ENCODE measurements around the gene SH3GL3. TPM values are rescaled to one million over a fixed set of nuclear protein-coding genes. Genes with fewer than 3 reads are reported as not detected.

SH3GL3 gene
- total RNA-seq, 1 experiment from 2014 or later, result not detected

DNA sequence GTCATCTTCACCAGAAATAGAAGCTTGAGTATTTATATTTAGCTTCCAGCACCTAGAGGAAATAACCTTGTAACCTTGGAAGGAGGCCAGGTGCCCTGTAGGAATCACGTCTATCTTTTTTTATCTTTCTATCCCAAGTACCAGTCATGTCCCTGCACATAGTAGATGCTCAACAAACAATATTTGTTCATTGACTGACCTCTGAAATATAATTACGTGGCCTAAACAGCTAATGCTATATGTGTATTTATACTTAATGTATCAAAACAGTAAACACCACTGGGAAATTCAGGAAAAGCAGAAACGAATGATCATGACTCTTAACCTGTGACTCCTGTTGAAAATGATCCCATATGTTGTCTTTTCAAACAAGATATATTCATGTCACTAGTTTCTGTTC, 108.9 kb downstream of the SH3GL3 start:
- Histone ChIP-seq H3K9me3 (replicated peaks) (no peaks in the 10 kb centered on the region), H3K27ac (no peak overlapping the region), H3K4me1 (no peaks in the 10 kb centered on the region), H3K36me3 (no peaks in the 10 kb centered on the region), H3K4me3 (no peak overlapping the region), H3K27me3 (no peaks in the 10 kb centered on the region)
- no peak for DNase-seq

DNA sequence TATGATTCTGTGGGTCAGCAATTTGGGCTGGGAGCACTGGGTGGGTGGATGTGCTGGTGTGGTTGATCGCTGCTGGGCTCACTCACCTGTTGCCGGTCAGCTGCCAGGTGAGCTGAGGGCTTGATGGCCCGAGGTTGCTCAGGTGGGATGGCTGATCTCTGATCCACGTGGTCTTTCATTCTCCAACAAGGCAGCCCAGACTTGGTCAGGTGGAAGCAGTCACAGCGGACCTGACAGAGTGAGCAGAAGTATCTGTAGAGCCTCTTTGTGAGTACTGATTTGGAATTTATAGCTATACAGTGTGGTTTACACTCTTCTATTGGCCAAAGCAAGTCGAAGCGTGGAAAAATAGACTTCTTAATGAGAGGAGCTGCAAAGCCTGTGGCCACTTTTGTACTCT, 109.6 kb downstream of the SH3GL3 start:
- no peak for DNase-seq
- Histone ChIP-seq H3K27ac (no peak overlapping the region), H3K36me3 (no peaks in the 10 kb centered on the region), H3K4me3 (no peak overlapping the region), H3K9me3 (replicated peaks) (no peaks in the 10 kb centered on the region), H3K4me1 (no peaks in the 10 kb centered on the region), H3K27me3 (no peaks in the 10 kb centered on the region)

DNA sequence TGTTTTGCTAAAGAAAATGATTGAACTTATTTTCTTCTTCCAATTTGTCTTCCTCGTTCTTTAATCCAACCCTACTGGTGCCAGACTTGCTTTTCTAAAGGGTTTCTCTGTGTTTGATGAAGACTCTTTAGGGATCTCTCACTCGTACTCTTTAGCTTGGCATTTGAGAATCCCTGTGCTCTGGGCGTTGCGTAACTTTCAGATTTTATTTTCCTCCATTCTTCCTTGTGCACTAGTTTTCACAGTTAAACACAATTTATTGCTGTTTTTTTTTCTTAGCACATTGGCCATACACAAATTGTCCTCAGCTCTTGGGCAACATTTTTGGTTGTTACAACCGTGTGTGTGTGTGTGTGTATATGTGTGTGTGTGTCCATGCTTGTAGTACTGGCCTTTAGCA, 111.0 kb downstream of the SH3GL3 start:
- H3K9me3 ChIP-seq (replicated peaks), result no peaks in the 10 kb centered on the region
- no peak overlapping the region for H3K4me3 ChIP-seq
- no peaks in the 10 kb centered on the region for H3K36me3 ChIP-seq
- no peaks in the 10 kb centered on the region for H3K4me1 ChIP-seq
- no peaks in the 10 kb centered on the region for H3K27me3 ChIP-seq
- no peak overlapping the region for H3K27ac ChIP-seq
- no peak for DNase-seq

DNA sequence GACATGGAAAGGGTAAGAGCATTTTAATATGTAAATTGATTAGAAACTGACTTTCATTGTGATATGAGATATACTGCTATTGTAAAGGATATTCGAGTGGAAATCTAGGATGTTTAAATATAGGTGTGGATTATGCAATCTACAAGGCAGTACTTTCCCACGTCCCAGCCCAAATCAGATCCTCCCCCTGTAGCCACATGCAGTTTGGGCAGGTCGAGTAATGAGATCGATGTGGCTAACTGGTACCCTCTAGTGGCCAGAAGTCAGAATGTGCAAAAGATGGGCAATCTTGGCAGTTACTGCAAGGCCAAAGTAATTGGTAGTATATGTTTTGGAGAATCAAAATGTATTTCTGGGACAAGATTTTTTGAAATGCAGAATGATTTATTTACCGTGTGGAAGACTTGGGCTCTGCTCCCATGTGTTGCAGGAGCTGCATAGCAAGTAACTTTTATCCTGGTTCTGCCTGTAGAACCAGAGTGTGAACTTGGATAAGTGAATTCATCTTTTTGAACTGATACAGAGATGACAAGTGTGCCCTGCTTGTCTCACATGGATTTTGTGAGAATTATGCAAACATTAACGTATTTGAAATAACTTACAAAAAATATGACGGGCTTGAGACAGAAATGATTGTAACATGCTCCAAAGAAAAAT, 112.3 kb downstream of the SH3GL3 start:
- H3K36me3 ChIP-seq, result no peaks in the 10 kb centered on the region
- peak; percentile 45 to 77 for DNase-seq
- no peaks in the 10 kb centered on the region for H3K9me3 ChIP-seq (replicated peaks)
- no peaks in the 10 kb centered on the region for H3K27me3 ChIP-seq
- no peaks in the 10 kb centered on the region for H3K4me1 ChIP-seq
- H3K27ac ChIP-seq, result no peak overlapping the region
- H3K4me3 ChIP-seq, result no peak overlapping the region

DNA sequence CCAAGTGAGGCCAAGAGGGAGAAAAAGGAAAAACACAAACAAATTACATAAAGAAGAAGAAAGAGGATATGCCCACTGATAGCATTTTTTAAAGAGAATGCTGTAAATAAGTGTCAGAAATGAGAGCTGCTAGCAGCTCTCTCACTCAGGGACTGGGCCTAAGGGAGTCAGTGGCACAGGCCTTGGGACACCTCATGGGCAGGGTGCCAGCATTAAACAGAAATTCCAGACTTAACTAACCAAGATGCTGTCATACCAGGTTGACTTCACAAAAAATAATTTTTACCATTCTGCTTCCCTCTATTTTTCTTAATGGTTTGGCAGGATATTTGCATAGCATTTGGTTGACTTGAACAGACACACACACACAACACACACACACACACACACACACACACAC, 114.5 kb downstream of the SH3GL3 start:
- H3K4me3 ChIP-seq, result no peak overlapping the region
- no peaks in the 10 kb centered on the region for H3K4me1 ChIP-seq
- H3K27ac ChIP-seq, result no peak overlapping the region
- no peak for DNase-seq
- no peaks in the 10 kb centered on the region for H3K36me3 ChIP-seq
- H3K27me3 ChIP-seq, result no peaks in the 10 kb centered on the region
- no peaks in the 10 kb centered on the region for H3K9me3 ChIP-seq (replicated peaks)

DNA sequence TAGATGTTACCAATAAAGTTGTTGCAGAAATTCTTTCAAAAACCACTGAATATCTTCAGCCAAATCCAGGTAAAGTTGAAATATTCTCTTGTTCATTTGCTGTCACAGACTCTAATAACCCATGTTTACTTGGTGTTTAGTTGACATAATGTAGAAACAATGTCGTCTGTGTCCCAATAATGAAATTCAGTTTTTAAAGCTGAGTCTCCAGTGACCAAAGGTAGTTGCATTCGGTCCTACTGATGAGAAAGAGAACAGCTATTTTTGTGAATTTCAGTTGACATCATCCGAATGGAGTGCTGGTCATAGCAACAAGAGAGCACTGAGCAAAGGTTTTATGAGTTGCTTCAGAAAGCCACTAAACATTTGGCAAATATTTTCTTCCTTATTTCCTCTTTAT, 118.0 kb downstream of the SH3GL3 start:
- DNase-seq, result no peak
- Histone ChIP-seq H3K27ac (no peak overlapping the region), H3K4me1 (no peaks in the 10 kb centered on the region), H3K27me3 (no peaks in the 10 kb centered on the region), H3K36me3 (no peaks in the 10 kb centered on the region), H3K4me3 (no peak overlapping the region), H3K9me3 (replicated peaks) (no peaks in the 10 kb centered on the region)

DNA sequence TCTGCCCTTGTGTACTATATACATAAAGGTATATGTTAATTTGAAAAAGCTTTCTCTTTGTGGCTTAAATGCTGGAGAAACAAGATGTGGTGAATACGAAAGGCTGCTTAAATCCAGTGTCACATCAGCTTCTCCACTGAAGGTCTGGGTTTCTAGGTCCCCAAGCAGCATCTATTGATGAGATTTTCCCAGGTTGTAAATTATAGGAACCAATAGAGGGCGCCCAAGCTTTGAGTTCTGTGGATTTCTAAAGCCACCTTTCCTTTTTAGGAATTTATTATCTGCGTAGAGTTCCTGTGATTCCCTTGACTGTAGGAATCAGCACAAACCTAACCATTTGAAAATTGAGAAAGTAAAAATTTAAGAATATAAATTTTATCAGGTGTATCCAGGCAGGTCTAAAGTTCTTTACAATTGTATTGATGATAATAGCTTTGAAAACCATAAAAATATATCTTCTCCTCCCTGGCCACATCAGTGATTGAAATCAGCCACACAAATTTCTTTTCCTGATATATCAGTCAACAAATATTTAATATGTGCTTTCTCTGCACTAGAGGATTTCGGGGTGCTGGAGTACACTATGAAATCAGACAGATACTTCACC, 118.5 kb downstream of the SH3GL3 start:
- DNase-seq, result peak in 1 of 2 experiments; percentile 72
- Histone ChIP-seq H3K4me3 (no peak overlapping the region), H3K27me3 (no peaks in the 10 kb centered on the region), H3K9me3 (replicated peaks) (no peaks in the 10 kb centered on the region), H3K4me1 (no peaks in the 10 kb centered on the region), H3K27ac (no peak overlapping the region), H3K36me3 (no peaks in the 10 kb centered on the region)

DNA sequence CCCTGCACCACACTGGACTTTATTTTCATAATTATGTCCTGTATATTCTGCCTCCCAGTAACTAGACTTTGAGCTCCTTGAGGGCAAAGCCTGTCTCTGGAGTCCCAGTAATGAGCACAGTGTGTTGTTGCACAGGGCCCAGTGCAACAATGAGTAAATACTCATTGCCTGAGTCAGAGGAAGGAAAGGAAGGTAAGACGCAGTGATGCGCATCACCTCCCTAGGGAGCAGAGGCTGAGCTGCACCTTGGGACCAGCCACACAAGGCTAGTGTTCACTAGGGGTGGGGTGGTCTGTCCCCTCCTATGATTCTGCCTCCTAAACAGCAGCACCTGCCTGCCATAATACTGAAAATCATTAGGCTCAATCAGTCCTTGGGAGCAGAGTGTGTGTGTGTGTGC, 120.2 kb downstream of the SH3GL3 start:
- Histone ChIP-seq H3K27me3 (no peaks in the 10 kb centered on the region), H3K4me3 (no peak overlapping the region), H3K4me1 (no peaks in the 10 kb centered on the region), H3K9me3 (replicated peaks) (no peaks in the 10 kb centered on the region), H3K27ac (no peak overlapping the region), H3K36me3 (no peaks in the 10 kb centered on the region)
- DNase-seq, result no peak

DNA sequence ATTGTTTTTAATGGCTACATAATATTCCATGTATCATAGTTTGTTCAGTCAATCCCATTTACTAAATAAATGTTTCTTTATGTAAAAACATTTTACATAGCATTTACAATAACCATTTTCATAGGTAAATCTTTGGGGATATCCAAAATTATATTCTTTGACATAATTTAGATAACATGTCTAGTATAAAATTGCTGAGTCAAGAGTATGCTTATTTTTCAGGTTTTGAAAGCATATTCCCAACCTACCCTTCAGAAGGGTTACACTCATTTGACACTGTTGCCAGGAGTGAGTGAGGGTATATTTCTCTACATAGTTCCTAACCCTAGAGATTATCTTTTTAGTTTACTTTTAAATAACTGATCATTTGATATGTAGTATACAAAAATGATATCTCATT, 122.2 kb downstream of the SH3GL3 start:
- Histone ChIP-seq H3K4me1 (no peaks in the 10 kb centered on the region), H3K9me3 (replicated peaks) (no peaks in the 10 kb centered on the region), H3K27ac (no peak overlapping the region), H3K4me3 (no peak overlapping the region), H3K27me3 (no peaks in the 10 kb centered on the region), H3K36me3 (no peaks in the 10 kb centered on the region)
- no peak for DNase-seq

DNA sequence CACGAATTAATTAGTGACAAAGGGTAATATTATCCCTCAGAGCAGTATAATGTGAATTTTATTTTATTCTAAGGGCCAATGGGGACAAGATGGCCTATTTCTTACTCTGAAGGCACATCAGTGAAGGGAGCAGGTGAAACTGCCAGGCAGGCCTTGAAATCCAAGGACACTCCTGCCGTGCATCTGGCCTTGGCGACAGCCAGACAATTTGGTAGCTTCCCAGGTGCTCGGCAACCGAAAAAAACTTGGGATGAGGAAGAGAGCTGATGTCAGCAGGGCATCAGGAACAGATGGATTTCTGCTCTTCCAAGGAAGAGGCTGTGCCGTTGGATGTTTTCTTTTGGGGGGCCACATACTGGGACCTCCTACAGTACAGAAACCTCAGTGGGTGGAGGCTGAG, 123.6 kb downstream of the SH3GL3 start:
- H3K27me3 ChIP-seq, result no peaks in the 10 kb centered on the region
- no peaks in the 10 kb centered on the region for H3K36me3 ChIP-seq
- no peaks in the 10 kb centered on the region for H3K9me3 ChIP-seq (replicated peaks)
- H3K4me3 ChIP-seq, result no peak overlapping the region
- H3K4me1 ChIP-seq, result no peaks in the 10 kb centered on the region
- no peak overlapping the region for H3K27ac ChIP-seq
- no peak for DNase-seq

DNA sequence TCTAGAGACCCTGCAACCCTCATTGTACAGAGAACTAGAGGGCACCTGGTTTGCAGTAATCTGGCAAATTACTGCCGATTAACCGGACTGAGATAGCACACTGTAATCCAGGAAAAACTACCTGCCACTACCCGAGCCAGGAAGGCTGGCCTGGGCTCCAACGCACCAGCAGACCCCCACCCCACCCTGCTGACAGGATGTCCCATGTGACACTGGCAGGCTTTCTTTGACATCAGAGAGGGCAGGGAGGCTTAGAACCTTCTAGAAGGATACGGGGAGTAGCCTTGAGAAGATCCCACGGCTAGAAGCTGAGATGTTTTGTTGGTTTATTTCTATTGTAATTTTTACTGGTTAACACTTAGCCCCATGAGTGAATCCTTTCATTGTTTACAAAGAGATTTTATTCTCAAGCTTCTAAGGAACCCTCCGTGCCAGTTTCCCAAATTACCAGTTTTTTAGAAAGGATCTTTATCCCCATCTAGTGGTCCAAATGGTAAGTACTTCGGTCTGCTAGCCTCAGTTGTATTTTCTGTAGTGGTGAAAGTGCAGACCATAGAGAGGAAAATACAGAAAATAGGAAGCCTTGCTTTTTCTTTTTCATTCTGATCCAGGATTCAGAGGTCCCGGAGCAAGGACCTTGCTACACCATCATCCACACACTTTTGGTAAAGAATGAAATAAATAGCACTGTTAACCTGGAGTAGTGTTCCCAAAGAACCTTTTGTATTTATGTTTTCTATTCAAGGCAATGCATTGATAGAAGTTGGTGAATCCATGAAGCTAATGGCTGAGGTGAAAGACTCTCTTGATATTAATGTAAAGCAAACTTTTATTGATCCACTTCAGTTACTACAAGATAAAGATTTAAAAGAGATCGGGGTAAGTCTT, 124.9 kb downstream of the SH3GL3 start:
- no peaks in the 10 kb centered on the region for H3K27me3 ChIP-seq
- H3K4me1 ChIP-seq, result no peaks in the 10 kb centered on the region
- no peak overlapping the region for H3K4me3 ChIP-seq
- no peaks in the 10 kb centered on the region for H3K36me3 ChIP-seq
- H3K9me3 ChIP-seq (replicated peaks), result no peaks in the 10 kb centered on the region
- peak in 1 of 2 experiments; percentile 49 for DNase-seq
- no peak overlapping the region for H3K27ac ChIP-seq

DNA sequence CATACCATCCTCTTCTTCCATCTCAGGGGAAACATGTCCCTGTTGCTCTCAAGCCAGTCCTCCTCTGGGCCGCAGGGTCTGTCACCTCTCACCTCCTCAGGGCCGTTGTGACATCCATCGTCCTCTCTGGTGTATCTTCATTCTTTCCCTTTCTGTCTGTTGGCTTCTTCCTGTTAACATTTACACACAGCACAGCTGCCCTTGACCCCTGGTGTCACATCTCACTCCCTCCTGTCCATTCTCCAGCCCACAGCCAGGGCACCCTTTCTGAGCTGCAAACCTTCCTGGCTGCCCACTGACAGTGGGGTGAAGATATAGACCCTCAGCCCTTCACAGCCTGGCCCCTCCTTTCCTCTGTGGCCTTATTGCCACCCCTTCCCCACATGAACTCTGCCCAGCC, 127.2 kb downstream of the SH3GL3 start:
- H3K9me3 ChIP-seq (replicated peaks), result no peaks in the 10 kb centered on the region
- no peak overlapping the region for H3K4me3 ChIP-seq
- no peak overlapping the region for H3K27ac ChIP-seq
- no peaks in the 10 kb centered on the region for H3K4me1 ChIP-seq
- no peaks in the 10 kb centered on the region for H3K36me3 ChIP-seq
- DNase-seq, result no peak
- H3K27me3 ChIP-seq, result no peaks in the 10 kb centered on the region

DNA sequence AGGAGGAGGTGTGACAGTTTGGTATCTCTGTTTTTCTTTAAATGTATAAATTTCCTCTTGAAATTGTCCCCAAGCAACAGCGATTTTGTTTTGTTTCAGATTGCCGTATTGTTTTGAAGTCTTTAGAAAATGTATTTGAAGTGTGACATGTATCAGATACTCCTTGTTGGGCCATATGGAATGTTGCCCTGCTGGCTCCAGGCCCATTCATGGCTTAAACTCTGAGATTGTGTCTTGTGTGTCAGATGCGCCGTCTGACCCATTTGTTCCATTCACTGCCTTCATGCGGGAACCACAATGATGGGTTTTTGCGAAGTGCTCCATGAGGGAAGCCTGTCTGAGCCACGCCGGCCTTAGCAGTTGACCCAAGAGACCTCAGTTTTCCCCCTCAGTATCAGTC, 131.6 kb downstream of the SH3GL3 start:
- no peaks in the 10 kb centered on the region for H3K27me3 ChIP-seq
- H3K9me3 ChIP-seq (replicated peaks), result no peaks in the 10 kb centered on the region
- no peaks in the 10 kb centered on the region for H3K4me1 ChIP-seq
- no peak overlapping the region for H3K27ac ChIP-seq
- H3K36me3 ChIP-seq, result no peaks in the 10 kb centered on the region
- DNase-seq, result no peak
- no peak overlapping the region for H3K4me3 ChIP-seq

DNA sequence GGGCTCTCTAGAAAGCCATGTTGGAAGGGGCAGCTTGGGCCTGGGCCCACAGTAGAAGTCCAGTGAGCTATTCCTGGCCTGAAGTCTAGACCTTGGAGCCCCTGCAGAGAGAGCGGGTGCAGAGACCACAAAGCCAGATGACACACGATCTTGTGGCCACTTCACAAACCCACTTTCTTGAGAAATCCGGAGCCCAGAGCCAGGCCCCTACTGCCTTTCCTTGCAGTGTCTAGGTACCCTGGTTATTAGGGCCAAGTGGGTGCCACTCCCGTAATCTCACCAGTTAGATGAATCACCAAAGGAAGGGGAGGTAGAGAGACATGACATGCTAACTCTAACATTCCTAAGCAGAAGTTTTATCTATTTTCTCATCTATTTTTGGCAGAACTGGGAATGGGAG, 134.2 kb downstream of the SH3GL3 start:
- Histone ChIP-seq H3K27ac (no peak overlapping the region), H3K4me3 (no peak overlapping the region), H3K9me3 (replicated peaks) (no peaks in the 10 kb centered on the region), H3K4me1 (no peaks in the 10 kb centered on the region), H3K36me3 (no peaks in the 10 kb centered on the region), H3K27me3 (no peaks in the 10 kb centered on the region)
- DNase-seq, result no peak

DNA sequence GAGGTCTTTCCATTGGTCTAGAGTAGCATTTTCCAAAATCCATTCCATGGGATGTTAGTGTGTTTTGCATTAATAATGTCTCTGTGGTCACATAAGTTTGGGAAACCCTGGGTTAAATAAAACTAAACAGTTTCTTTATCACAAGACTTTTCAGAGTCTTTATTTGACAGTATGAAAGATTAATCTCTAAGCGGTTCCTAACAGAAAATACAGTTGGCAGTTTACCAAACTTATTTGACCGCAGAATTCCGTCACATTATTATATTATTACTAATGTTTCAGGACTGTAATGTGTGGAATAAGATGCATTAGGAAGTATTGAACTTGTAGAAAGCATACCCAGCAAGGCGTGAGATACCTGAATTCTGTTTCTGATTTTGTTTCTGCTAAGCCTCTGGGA, 135.2 kb downstream of the SH3GL3 start:
- no peak for DNase-seq

More for the DNA sequence above, 135.2 kb downstream of the SH3GL3 start:
- Histone ChIP-seq H3K27ac (no peak overlapping the region), H3K27me3 (no peaks in the 10 kb centered on the region), H3K9me3 (replicated peaks) (no peaks in the 10 kb centered on the region), H3K36me3 (no peaks in the 10 kb centered on the region), H3K4me1 (no peaks in the 10 kb centered on the region), H3K4me3 (no peak overlapping the region)

Data from SJCRH30 (cell line).